Hepatocyte (in vitro differentiated cells): ENCODE data around the gene DHFR. TPM values are rescaled to one million over a fixed set of nuclear protein-coding genes. Genes with fewer than 3 reads are reported as not detected.

Experiments used
- DNase-seq: peaks from one replicate; pipeline ENCODE4 v3.0.0-alpha.2; 2016; ENCODE audit warnings: low spot score
- H2AFZ ChIP-seq: fragments of 200-600 bp; sonication (generic); 2 replicates; pipeline ENCODE4 v1.6.0; 2016; ENCODE audit warnings: antibody characterized with exemption, mild to moderate bottlenecking
- H3K27ac ChIP-seq: fragments of 200-600 bp; sonication (generic); 2 replicates; pipeline ENCODE4 v1.5.1; 2016; ENCODE audit warnings: mild to moderate bottlenecking
- H3K27me3 ChIP-seq: fragments of 200-600 bp; sonication (generic); 2 replicates; pipeline ENCODE4 v1.6.1; 2016
- H3K36me3 ChIP-seq: fragments of 200-600 bp; sonication (generic); replicated peaks from 2 replicates; pipeline ENCODE4 v1.5.1; 2016; ENCODE audit warnings: low read depth; ENCODE audit not compliant: insufficient read depth
- H3K4me1 ChIP-seq: fragments of 200-600 bp; sonication (generic); 2 replicates; pipeline ENCODE4 v1.5.1; 2016; ENCODE audit warnings: mild to moderate bottlenecking, moderate library complexity; ENCODE audit not compliant: insufficient read depth
- H3K4me2 ChIP-seq: fragments of 200-600 bp; sonication (generic); 2 replicates; pipeline ENCODE4 v1.6.0; 2016
- H3K4me3 ChIP-seq: fragments of 200-600 bp; sonication (generic); 2 replicates; pipeline ENCODE4 v1.5.1; 2016; ENCODE audit warnings: mild to moderate bottlenecking
- H3K79me2 ChIP-seq: fragments of 200-600 bp; sonication (generic); 2 replicates; pipeline ENCODE4 v1.6.0; 2017; ENCODE audit warnings: mild to moderate bottlenecking
- H3K9me2 ChIP-seq: fragments of 200-600 bp; sonication (generic); replicated peaks from 2 replicates; pipeline ENCODE4 v1.6.0; 2017; ENCODE audit warnings: mild to moderate bottlenecking; ENCODE audit not compliant: insufficient read depth
- H3K9me3 ChIP-seq: fragments of 200-600 bp; sonication (generic); 2 replicates; pipeline ENCODE4 v1.5.1; 2016; ENCODE audit warnings: low read depth, mild to moderate bottlenecking
- H4K20me1 ChIP-seq: fragments of 200-600 bp; sonication (generic); 2 replicates; pipeline ENCODE4 v1.6.0; 2016; ENCODE audit warnings: mild to moderate bottlenecking; ENCODE audit not compliant: insufficient read depth, poor library complexity, severe bottlenecking
- EZH2 ChIP-seq: fragments of 200-600 bp; sonication (generic); IDR thresholded peaks from 2 replicates; pipeline ENCODE4 v1.6.1; 2016; ENCODE audit warnings: antibody characterized with exemption, mild to moderate bottlenecking, borderline replicate concordance
- EZH2phosphoT487 ChIP-seq: fragments of 200-600 bp; sonication (generic); IDR thresholded peaks from one replicate; pipeline ENCODE4 v1.6.1; 2018; ENCODE audit warnings: antibody characterized with exemption, mild to moderate bottlenecking, low read depth, moderate library complexity; ENCODE audit not compliant: unreplicated experiment, severe bottlenecking
- WGBS: methylation state at CpG from one replicate; pipeline ENCODE4 v1.1.6; 2016; ENCODE audit warnings: low lambda C conversion rate; ENCODE audit errors: missing lambda C conversion rate; 5-methylcytosine and 5-hydroxymethylcytosine counted together
- polyA plus RNA-seq: library from polyadenylated mRNA; unstranded; fragments of >200 nt; fragmentation: Nextera tagmentation; extraction: Ambion mirVana; gene quantifications from 2 replicates; pipeline ENCODE4 v1.2.1, GENCODE V29; 2016
- total RNA-seq: library from RNA; depleted of rRNA; stranded (reverse); fragments of >200 nt; gene quantifications from 2 replicates; pipeline ENCODE4 v1.2.3, GENCODE V29; 2014
- TF ChIP-seq, protein P1 (sequence below): fragments of 200-600 bp; sonication (generic); IDR thresholded peaks from 2 replicates; pipeline ENCODE4 v1.5.1; 2016; ENCODE audit warnings: antibody characterized with exemption, mild to moderate bottlenecking; ENCODE audit not compliant: poor library complexity

The DHFR gene
- total and polyA plus RNA-seq, 2 experiments from 2014 or later: 7.9 to 26.5 TPM

DNA sequence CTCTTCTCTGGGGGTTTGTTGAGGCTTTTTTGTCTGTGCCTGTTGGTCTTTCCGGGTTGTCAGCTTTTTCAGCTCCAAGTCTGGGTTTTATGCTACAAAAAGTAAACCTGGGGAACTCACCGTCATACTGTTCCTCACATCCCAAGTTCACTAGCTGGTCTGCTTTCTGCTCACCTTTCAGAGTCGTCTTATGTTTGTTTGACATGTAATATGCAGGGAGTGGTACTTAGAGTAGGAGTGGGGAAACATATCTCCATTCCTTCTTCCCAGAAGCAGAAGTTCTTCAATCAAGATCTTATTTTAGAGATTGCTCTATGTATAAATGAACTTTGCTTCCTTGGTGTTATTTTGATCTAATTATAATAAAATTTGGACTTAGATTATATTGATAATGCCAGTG lies 41.7 kb upstream of the DHFR start:
- Histone ChIP-seq H2AFZ (no peak overlapping the region), H3K9me3 (no peaks in the 10 kb centered on the region), H3K27me3 (no peaks in the 10 kb centered on the region), H3K79me2 (no peaks in the 10 kb centered on the region), H3K27ac (no peak overlapping the region), H4K20me1 (no peaks in the 10 kb centered on the region), H3K4me1 (no peaks in the 10 kb centered on the region), H3K9me2 (no peaks in the 10 kb centered on the region), H3K36me3 (no peaks in the 10 kb centered on the region), H3K4me3 (no peak overlapping the region), H3K4me2 (no peak overlapping the region)
- TF ChIP-seq EZH2phosphoT487: no peak
- TF ChIP-seq EZH2: no peak
- TF ChIP-seq, protein P1, sequence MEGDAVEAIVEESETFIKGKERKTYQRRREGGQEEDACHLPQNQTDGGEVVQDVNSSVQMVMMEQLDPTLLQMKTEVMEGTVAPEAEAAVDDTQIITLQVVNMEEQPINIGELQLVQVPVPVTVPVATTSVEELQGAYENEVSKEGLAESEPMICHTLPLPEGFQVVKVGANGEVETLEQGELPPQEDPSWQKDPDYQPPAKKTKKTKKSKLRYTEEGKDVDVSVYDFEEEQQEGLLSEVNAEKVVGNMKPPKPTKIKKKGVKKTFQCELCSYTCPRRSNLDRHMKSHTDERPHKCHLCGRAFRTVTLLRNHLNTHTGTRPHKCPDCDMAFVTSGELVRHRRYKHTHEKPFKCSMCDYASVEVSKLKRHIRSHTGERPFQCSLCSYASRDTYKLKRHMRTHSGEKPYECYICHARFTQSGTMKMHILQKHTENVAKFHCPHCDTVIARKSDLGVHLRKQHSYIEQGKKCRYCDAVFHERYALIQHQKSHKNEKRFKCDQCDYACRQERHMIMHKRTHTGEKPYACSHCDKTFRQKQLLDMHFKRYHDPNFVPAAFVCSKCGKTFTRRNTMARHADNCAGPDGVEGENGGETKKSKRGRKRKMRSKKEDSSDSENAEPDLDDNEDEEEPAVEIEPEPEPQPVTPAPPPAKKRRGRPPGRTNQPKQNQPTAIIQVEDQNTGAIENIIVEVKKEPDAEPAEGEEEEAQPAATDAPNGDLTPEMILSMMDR: no peak
- DNase-seq: no peak
- WGBS: 78% methylated on average over 3 of the region's 3 CpGs

DNA sequence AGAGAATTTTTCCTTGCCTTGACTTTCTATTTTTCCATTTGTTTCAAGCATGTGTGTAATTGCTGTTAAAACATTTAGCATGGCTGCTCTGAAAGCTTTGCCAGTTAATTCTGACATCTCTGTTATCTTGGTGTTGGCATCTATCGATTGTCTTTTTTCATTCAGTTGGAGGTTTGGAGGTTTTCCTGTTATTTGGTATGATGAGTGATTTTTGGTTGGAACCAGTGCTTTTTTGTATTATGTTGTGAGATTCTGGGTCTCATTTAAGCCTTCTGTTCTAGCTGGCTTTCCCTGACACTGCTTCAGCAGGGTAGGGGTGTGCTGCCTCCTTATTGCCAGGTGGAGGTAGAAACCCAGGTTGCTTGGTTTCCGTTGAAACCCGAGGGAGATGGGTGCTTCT lies 40.9 kb upstream of the DHFR start:
- H3K4me1 ChIP-seq: no peaks in the 10 kb centered on the region
- H4K20me1 ChIP-seq: no peaks in the 10 kb centered on the region
- TF ChIP-seq EZH2 (no peak), EZH2phosphoT487 (no peak)
- TF ChIP-seq, protein P1: no peak
- H3K27ac ChIP-seq: no peak overlapping the region
- no peak overlapping the region for H2AFZ ChIP-seq
- no peak for DNase-seq
- no peaks in the 10 kb centered on the region for H3K36me3 ChIP-seq
- H3K27me3 ChIP-seq: no peaks in the 10 kb centered on the region
- no peak overlapping the region for H3K4me3 ChIP-seq
- H3K4me2 ChIP-seq: no peak overlapping the region
- no peaks in the 10 kb centered on the region for H3K9me2 ChIP-seq
- 71% methylated on average over 3 of the region's 3 CpGs for WGBS
- no peaks in the 10 kb centered on the region for H3K9me3 ChIP-seq
- H3K79me2 ChIP-seq: no peaks in the 10 kb centered on the region

DNA sequence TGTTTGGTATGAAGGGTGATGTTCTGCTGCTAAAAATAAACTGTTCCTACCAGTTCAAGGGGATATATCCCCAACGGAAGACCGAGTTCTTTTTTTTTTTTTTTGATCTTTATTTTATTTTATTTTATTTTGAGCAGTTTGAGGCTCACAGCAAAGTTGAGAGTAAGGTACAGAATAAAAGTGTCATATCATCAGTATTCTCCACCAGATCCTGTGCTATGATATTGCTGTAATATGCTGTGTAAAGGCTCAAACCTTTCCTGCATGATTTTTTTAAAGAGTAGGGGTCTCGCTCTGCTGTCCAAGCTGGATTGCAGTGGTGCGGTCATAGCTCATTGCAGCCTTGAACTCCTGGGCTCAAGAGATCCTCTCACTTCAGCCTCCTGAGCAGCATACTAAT lies 34.8 kb upstream of the DHFR start:
- Histone ChIP-seq H3K36me3 (no peaks in the 10 kb centered on the region), H3K4me1 (no peaks in the 10 kb centered on the region), H3K27me3 (no peaks in the 10 kb centered on the region), H3K27ac (no peak overlapping the region), H3K4me2 (no peak overlapping the region), H3K4me3 (no peak overlapping the region), H2AFZ (no peak overlapping the region), H3K9me3 (no peaks in the 10 kb centered on the region), H3K9me2 (no peaks in the 10 kb centered on the region), H3K79me2 (no peaks in the 10 kb centered on the region), H4K20me1 (no peaks in the 10 kb centered on the region)
- 99% methylated on average over 4 of the region's 4 CpGs for WGBS
- no peak for TF ChIP-seq EZH2
- TF ChIP-seq EZH2phosphoT487: no peak
- TF ChIP-seq, protein P1: no peak
- no peak for DNase-seq

DNA sequence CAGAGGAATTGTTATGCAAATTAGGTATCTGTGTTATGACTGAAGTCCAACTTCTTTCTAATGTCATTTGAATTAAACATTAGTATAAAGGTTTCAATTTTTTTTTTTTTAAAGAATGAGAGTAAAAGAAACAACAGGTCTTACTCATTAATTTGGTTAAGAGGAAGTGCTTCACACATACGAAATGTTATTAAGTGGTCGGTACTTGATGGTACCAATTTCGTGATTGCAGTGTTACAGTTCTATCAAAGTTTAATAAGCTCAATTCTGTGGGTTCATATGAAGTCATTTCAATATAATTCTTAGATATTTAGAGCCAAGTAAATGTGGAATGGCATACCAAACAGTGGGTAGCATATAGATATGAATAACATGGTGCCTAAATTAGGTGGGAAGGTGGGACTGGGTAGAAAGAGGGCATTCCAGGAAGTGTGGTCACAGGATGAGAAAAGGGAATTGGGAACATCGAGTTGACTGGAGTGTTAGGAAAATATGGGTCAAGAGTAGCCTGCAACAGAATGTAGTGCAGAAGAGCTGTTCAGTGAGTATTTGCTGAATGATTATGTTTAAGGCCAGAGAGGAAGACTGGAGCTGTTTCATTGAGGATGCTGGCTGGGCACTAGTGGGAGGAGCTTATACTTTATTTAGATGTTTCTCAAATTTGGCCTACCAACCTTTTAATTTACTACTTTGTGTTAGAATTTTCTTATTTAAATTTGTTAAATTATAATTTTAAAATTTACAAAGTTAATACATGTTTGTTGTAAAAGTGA lies 34.1 kb upstream of the DHFR start:
- Histone ChIP-seq H3K27me3 (no peaks in the 10 kb centered on the region), H2AFZ (no peak overlapping the region), H3K9me3 (no peaks in the 10 kb centered on the region), H3K27ac (no peak overlapping the region), H3K36me3 (no peaks in the 10 kb centered on the region), H4K20me1 (no peaks in the 10 kb centered on the region), H3K4me3 (no peak overlapping the region), H3K4me2 (no peak overlapping the region), H3K79me2 (no peaks in the 10 kb centered on the region), H3K9me2 (no peaks in the 10 kb centered on the region), H3K4me1 (no peaks in the 10 kb centered on the region)
- no peak for DNase-seq
- WGBS: over 99% methylated on average over 4 of the region's 4 CpGs
- TF ChIP-seq, protein P1: no peak
- TF ChIP-seq EZH2 (no peak), EZH2phosphoT487 (no peak)
